H9 (cell line): ENCODE measurements around the gene SELPLG. TPM values are rescaled to one million over a fixed set of nuclear protein-coding genes. Genes with fewer than 3 reads are reported as not detected.

Experiments used
- DNase-seq: peaks from one replicate; pipeline ENCODE4 v3.0.0-alpha.2; 2017
- H2AFZ ChIP-seq: one replicate; pipeline ENCODE4 v1.6.1; 2013; ENCODE audit warnings: mild to moderate bottlenecking, low read length, control low read depth, moderate library complexity
- H2AK5ac ChIP-seq: 2 replicates; pipeline ENCODE4 v1.6.1; 2013; ENCODE audit warnings: low read length, control low read depth, mixed read lengths; ENCODE audit not compliant: insufficient read length
- H2BK120ac ChIP-seq: one replicate; pipeline ENCODE4 v1.6.1; 2013; ENCODE audit warnings: low read depth, mild to moderate bottlenecking, low read length, control low read depth, inconsistent platforms; ENCODE audit not compliant: poor library complexity, severe bottlenecking
- H2BK12ac ChIP-seq: 2 replicates; pipeline ENCODE4 v1.6.1; 2013; ENCODE audit warnings: low read length, control low read depth, mixed read lengths, low read depth; ENCODE audit not compliant: insufficient read length
- H2BK15ac ChIP-seq: 2 replicates; pipeline ENCODE4 v1.6.1; 2013; ENCODE audit warnings: low read depth, low read length, control low read depth
- H2BK20ac ChIP-seq: one replicate; pipeline ENCODE4 v1.6.1; 2013; ENCODE audit warnings: low read depth, mild to moderate bottlenecking, low read length, control low read depth, inconsistent platforms; ENCODE audit not compliant: poor library complexity, severe bottlenecking
- H2BK5ac ChIP-seq: 2 replicates; pipeline ENCODE4 v1.6.1; 2013; ENCODE audit warnings: low read length, control low read depth, mixed read lengths; ENCODE audit not compliant: insufficient read length
- H3K14ac ChIP-seq: 2 replicates; pipeline ENCODE4 v1.6.1; 2013; ENCODE audit warnings: low read length, control low read depth; ENCODE audit not compliant: insufficient read depth
- H3K18ac ChIP-seq: 2 replicates; pipeline ENCODE4 v1.6.1; 2013; ENCODE audit warnings: low read depth, mild to moderate bottlenecking, mixed read lengths, low read length, control low read depth; ENCODE audit not compliant: insufficient read length
- H3K23ac ChIP-seq: 2 replicates; pipeline ENCODE4 v1.6.1; 2013; ENCODE audit warnings: low read length, control low read depth, mixed read lengths, low read depth; ENCODE audit not compliant: insufficient read length
- H3K23me2 ChIP-seq: 2 replicates; pipeline ENCODE4 v1.6.1; 2013; ENCODE audit warnings: low read depth, mild to moderate bottlenecking, mixed read lengths, low read length, control low read depth; ENCODE audit not compliant: insufficient read length, poor library complexity, severe bottlenecking
- H3K27ac ChIP-seq: 2 replicates; pipeline ENCODE4 v1.5.1; 2013; ENCODE audit warnings: low read length, control low read depth, mixed read lengths, low read depth; ENCODE audit not compliant: insufficient read length
- H3K27me3 ChIP-seq: 2 replicates; pipeline ENCODE4 v1.6.1; 2013; ENCODE audit warnings: low read length, control low read depth, inconsistent platforms; ENCODE audit not compliant: insufficient read depth
- H3K4ac ChIP-seq: 2 replicates; pipeline ENCODE4 v1.6.1; 2013; ENCODE audit warnings: low read depth, mild to moderate bottlenecking, control low read depth, inconsistent platforms, low read length, moderate library complexity
- H3K4me1 ChIP-seq: 2 replicates; pipeline ENCODE4 v1.6.1; 2013; ENCODE audit warnings: low read length, control low read depth, inconsistent platforms; ENCODE audit not compliant: insufficient read depth
- H3K4me2 ChIP-seq: 2 replicates; pipeline ENCODE4 v1.6.1; 2013; ENCODE audit warnings: low read length, control low read depth, mixed read lengths; ENCODE audit not compliant: insufficient read length, insufficient read depth
- H3K56ac ChIP-seq: 2 replicates; pipeline ENCODE4 v1.6.1; 2013; ENCODE audit warnings: low read depth, mild to moderate bottlenecking, mixed read lengths, low read length, control low read depth; ENCODE audit not compliant: insufficient read length
- H3K79me1 ChIP-seq: 2 replicates; pipeline ENCODE4 v1.6.1; 2013; ENCODE audit warnings: low read depth, mild to moderate bottlenecking, moderate library complexity, low read length, control low read depth, inconsistent platforms; ENCODE audit not compliant: insufficient read depth, poor library complexity, severe bottlenecking
- H3K79me2 ChIP-seq: 2 replicates; pipeline ENCODE4 v1.6.1; 2013; ENCODE audit warnings: low read length, control low read depth, inconsistent platforms; ENCODE audit not compliant: insufficient read depth
- H3K9ac ChIP-seq: 2 replicates; pipeline ENCODE4 v1.6.1; 2013; ENCODE audit warnings: low read length, control low read depth, mixed read lengths; ENCODE audit not compliant: insufficient read length; ENCODE audit errors: extremely low read depth
- H3K9me3 ChIP-seq: one replicate; pipeline ENCODE4 v1.6.1; 2013; ENCODE audit warnings: low read depth, low read length, inconsistent platforms; ENCODE audit not compliant: control insufficient read depth
- H3T11ph ChIP-seq: one replicate; pipeline ENCODE4 v1.6.1; 2013; ENCODE audit warnings: mild to moderate bottlenecking, low read length, control low read depth, inconsistent platforms
- H4K20me1 ChIP-seq: one replicate; pipeline ENCODE4 v1.6.1; 2013; ENCODE audit not compliant: control insufficient read depth, insufficient read length, insufficient read depth
- H4K5ac ChIP-seq: 2 replicates; pipeline ENCODE4 v1.6.1; 2013; ENCODE audit warnings: low read depth, mild to moderate bottlenecking, mixed read lengths, low read length, control low read depth; ENCODE audit not compliant: insufficient read length
- H4K8ac ChIP-seq: replicated peaks from 2 replicates; pipeline ENCODE4 v1.6.1; 2013; ENCODE audit warnings: low read length, control low read depth, mixed read lengths, low read depth; ENCODE audit not compliant: insufficient read length
- H4K91ac ChIP-seq: 2 replicates; pipeline ENCODE4 v1.6.1; 2013; ENCODE audit warnings: low read depth, mild to moderate bottlenecking, moderate library complexity, mixed read lengths, low read length, control low read depth; ENCODE audit not compliant: insufficient read length
- H3K27ac Mint-ChIP-seq, 3 experiments: 2 replicates in 2 of 3; 3 replicates in 1 of 3; pipeline ENCODE4 v1.8.0; 2020 to 2021; ENCODE audit warnings: mixed read lengths in 3 of 3, mild to moderate bottlenecking in 1 of 3, moderate library complexity in 1 of 3
- H3K27me3 Mint-ChIP-seq: 2 replicates; pipeline ENCODE4 v1.8.0; 2021; ENCODE audit warnings: low read depth, mild to moderate bottlenecking, moderate library complexity, mixed read lengths
- H3K36me3 Mint-ChIP-seq, 3 experiments: 2 replicates in 2 of 3; 3 replicates in 1 of 3; pipeline ENCODE4 v1.8.0; 2020 to 2021; ENCODE audit warnings: low read depth in 3 of 3, mixed read lengths in 3 of 3; ENCODE audit not compliant: insufficient read depth in 1 of 3
- H3K4me1 Mint-ChIP-seq, 2 experiments: 2 replicates each; pipeline ENCODE4 v1.8.0; 2020; ENCODE audit warnings: mixed read lengths in 2 of 2
- H3K4me3 Mint-ChIP-seq, 2 experiments: 2 replicates in 1 of 2; 3 replicates in 1 of 2; pipeline ENCODE4 v1.8.0; 2020 to 2021; ENCODE audit warnings: mild to moderate bottlenecking in 2 of 2, mixed read lengths in 2 of 2, moderate library complexity in 1 of 2
- H3K9me3 Mint-ChIP-seq, 2 experiments: 2 replicates in 1 of 2; 3 replicates in 1 of 2; pipeline ENCODE4 v1.8.0; 2020; ENCODE audit warnings: mild to moderate bottlenecking in 2 of 2, mixed read lengths in 2 of 2, moderate library complexity in 1 of 2
- WGBS: extraction: QIAGEN DNeasy Blood & Tissue Kit; methylation state at CpG from one replicate; pipeline ENCODE4 v1.1.7; 2013; ENCODE audit warnings: missing lambda C conversion rate, low lambda C conversion rate, mixed read lengths; ENCODE audit not compliant: insufficient read length; ENCODE audit errors: extremely low coverage; 5-methylcytosine and 5-hydroxymethylcytosine counted together
- total RNA-seq: library from RNA; stranded (reverse); gene quantifications from 2 replicates; pipeline ENCODE4 v1.2.1, GENCODE V29; 2021
- TF ChIP-seq, protein P1 (sequence below): fragments of 200-600 bp; sonication (generic); conservative IDR thresholded peaks from 3 replicates; pipeline ENCODE4 v1.8.0; 2021; ENCODE audit warnings: antibody characterized with exemption, mild to moderate bottlenecking

Gene SELPLG
- total RNA-seq, 1 experiment from 2014 or later, result 0.15 TPM

DNA sequence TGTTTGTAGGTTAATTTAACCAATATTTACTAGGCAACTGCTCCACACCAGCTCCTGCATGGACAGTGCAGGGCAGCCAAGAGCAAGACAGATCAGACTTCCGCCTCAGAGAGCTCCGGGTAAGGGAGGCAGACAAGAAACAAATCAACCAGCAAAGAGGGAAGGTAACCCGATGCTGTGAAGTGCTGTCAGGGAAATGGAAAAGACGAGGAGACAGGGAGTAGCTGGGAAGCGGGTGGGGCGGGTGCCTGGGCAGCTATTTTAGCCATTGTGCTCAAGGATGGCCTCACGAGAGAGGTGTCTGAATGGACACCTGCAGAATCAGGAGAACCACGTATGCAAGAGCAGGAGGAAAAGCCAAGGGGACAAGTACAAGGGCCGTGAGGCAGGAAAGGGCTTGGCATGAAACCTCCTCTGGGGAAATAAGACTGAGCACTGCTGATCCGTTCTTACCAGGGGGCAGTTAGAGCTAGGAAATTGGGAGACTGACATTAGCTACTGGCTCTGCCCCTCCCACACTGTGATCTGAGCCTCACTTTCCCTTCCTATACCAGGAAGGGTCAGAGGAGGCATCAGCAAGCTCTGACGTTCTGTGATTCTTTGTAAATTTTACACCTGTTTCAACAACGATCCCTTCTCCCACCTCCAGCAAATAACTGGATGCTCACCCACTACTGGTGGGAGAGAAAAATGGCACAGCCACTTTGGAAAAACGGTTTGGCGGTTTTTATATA lies 29.3 kb downstream of the SELPLG start:
- H2AK5ac ChIP-seq, result no peak overlapping the region
- no peaks in the 10 kb centered on the region for H3K23me2 ChIP-seq
- H3T11ph ChIP-seq, result no peak overlapping the region
- H2BK120ac ChIP-seq, result no peak overlapping the region
- H4K5ac ChIP-seq, result no peak overlapping the region
- H3K9ac ChIP-seq, result no peak overlapping the region
- no peak overlapping the region for H3K56ac ChIP-seq
- H4K91ac ChIP-seq, result no peak overlapping the region
- peak overlapping the region in 2 of 3 experiments; percentile 2 to 56; a peak in 3 of 7 replicates for H3K27ac Mint-ChIP-seq
- no CpG with 5 or more reads among the region's 14 CpGs for WGBS
- no peak overlapping the region for H4K8ac ChIP-seq
- no peaks in the 10 kb centered on the region for H3K4me1 ChIP-seq
- H3K9me3 ChIP-seq, result no peaks in the 10 kb centered on the region
- TF ChIP-seq, protein P1, sequence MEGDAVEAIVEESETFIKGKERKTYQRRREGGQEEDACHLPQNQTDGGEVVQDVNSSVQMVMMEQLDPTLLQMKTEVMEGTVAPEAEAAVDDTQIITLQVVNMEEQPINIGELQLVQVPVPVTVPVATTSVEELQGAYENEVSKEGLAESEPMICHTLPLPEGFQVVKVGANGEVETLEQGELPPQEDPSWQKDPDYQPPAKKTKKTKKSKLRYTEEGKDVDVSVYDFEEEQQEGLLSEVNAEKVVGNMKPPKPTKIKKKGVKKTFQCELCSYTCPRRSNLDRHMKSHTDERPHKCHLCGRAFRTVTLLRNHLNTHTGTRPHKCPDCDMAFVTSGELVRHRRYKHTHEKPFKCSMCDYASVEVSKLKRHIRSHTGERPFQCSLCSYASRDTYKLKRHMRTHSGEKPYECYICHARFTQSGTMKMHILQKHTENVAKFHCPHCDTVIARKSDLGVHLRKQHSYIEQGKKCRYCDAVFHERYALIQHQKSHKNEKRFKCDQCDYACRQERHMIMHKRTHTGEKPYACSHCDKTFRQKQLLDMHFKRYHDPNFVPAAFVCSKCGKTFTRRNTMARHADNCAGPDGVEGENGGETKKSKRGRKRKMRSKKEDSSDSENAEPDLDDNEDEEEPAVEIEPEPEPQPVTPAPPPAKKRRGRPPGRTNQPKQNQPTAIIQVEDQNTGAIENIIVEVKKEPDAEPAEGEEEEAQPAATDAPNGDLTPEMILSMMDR, result no peak
- H3K79me1 ChIP-seq, result no peaks in the 10 kb centered on the region
- H3K4me1 Mint-ChIP-seq, result peaks cover 16 to 27% of the 10 kb centered on the region in 2 experiments
- no peak overlapping the region for H2BK20ac ChIP-seq
- H3K4ac ChIP-seq, result no peak overlapping the region
- H3K23ac ChIP-seq, result no peak overlapping the region
- no peak overlapping the region for H2BK15ac ChIP-seq
- no peaks in the 10 kb centered on the region; the same call in 1 of the 2 replicates for H3K27me3 Mint-ChIP-seq
- DNase-seq, result no peak
- no peak overlapping the region for H3K18ac ChIP-seq
- no peak overlapping the region for H2BK12ac ChIP-seq
- no peak overlapping the region; a peak in 1 of 5 replicates for H3K4me3 Mint-ChIP-seq
- no peaks in the 10 kb centered on the region for H4K20me1 ChIP-seq
- H2BK5ac ChIP-seq, result no peak overlapping the region
- no peaks in the 10 kb centered on the region for H3K36me3 Mint-ChIP-seq
- H3K27me3 ChIP-seq, result no peaks in the 10 kb centered on the region
- no peaks in the 10 kb centered on the region for H3K79me2 ChIP-seq
- no peak overlapping the region for H3K27ac ChIP-seq
- H3K9me3 Mint-ChIP-seq, result no peaks in the 10 kb centered on the region; a peak in 1 of 5 replicates
- no peak overlapping the region for H3K4me2 ChIP-seq
- H3K14ac ChIP-seq, result no peak overlapping the region; the same call in 1 of the 2 replicates
- no peak overlapping the region for H2AFZ ChIP-seq
